Stimulated activated CD4-positive, alpha-beta T cell treated with anti-CD3 and anti-CD28 coated beads, TNF-alpha, amount 100 ng/mL, for 24 hours (primary cell): ENCODE results near the gene HIVEP3.

Source experiments
- DNase-seq, 3 experiments: peaks; one replicate each; pipeline ENCODE4 v3.0.0-alpha.2; 2020; ENCODE audit warnings: low read depth in 3 of 3

Gene HIVEP3

GRCh38 chr1:41813226-41813625 lies 105.5 kb downstream of the HIVEP3 start:
- DNase-seq = no peak

- DNase-seq = no peak
These were observed 106.3 kb downstream of the HIVEP3 start for GRCh38 chr1:41812453-41812852.

DNA sequence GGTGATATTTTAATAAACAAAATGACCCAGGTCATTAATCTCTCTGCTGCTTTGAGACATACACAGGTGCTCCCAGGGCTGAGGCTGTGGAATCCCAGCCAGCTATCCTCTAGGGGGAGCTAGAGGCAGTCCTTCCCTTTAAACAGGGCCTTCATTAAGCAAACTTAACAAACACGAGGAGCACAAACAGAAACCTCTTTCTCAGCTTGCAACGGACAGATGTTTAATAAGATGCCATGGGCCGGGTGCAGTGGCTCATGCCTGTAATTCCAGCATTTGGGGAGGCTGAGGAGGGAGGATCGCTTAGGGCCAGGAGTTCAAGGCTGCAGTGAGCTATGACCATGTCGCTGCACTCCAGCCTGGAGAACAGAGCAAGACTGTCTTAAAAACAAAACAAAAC lies 106.7 kb downstream of the HIVEP3 start:
- peak in 1 of 3 experiments; percentile 60 for DNase-seq

GRCh38 chr1:41811051-41811795 lies 107.5 kb downstream of the HIVEP3 start:
- peak in 1 of 3 experiments; percentile 66 for DNase-seq

GRCh38 chr1:41810446-41810845 lies 108.3 kb downstream of the HIVEP3 start:
- peak in 1 of 3 experiments; percentile 40 for DNase-seq

DNA sequence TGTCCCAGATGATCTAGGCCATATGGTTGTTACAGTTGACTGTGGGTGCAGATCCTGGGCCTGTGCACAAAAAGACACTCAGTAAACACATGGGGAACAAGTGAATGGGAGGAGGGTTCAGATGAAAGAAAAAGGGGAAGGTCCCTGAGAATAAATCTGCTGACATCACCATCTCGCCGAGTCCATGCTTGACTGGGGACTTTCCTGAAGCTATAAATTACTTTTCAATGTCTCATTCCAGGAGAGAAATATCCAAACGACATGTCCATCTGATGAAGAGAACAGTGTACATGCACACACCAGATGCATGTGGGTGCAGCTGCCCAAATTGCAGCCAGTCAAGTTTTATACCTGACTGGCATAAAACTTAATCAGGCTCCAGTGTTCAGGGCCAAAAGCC lies 109.0 kb downstream of the HIVEP3 start:
- no peak for DNase-seq

DNA sequence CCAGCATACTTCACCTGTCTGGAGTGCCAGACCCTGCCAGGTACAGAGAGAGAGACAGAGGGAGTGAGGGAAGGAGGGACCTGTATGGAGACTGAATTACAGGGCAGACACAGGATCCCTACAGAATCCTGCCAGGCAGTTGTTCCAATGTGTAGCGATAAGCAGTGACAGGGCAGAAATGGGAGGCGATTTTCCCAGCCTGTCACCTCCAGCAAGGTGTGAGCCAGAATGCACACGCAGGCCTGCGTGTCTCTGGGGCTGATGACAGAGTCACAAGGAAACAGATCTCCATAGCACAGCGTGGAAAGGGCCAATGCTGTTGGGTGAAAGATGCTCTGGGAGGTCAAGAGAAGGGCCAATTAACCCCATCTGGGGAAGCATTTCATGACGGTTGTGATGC lies 111.3 kb downstream of the HIVEP3 start:
- no peak for DNase-seq

DNA sequence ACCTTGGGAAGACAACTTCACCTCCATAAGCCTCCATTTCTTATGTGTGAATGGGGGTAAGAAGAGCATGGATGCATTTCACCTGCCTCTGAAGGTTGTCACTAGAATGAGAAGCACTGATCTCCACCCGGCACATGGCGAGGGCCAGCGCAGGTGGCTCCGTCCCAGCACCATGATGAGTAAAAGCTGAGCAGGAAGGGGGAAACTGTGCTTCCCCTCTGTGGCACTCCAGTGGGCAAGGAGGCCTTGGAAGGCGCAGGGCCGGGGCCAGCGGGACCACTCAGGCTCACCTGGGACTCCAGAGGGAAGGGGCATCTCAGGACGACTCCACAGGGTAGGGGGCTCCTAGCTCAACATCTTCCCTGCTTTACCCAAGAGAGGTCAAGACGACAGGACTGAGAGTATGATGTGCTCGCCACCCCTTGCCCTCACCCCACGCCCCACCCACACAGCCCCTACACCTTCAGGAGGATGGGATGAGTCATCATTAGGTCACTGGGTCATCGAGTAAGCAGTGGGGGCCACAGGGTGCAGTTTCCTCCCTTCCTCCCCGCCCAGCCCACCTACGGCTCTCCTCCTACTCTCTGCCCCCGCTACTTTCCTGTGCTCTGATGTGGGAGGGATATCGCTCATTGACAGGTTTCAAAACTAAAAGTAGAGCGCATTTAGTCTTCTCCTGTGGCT lies 112.1 kb downstream of the HIVEP3 start:
- peak in 2 of 3 experiments; percentile 52 to 70 for DNase-seq

- peak in 1 of 3 experiments; percentile 49 for DNase-seq
These were observed 112.8 kb downstream of the HIVEP3 start for GRCh38 chr1:41805771-41806471.

DNA sequence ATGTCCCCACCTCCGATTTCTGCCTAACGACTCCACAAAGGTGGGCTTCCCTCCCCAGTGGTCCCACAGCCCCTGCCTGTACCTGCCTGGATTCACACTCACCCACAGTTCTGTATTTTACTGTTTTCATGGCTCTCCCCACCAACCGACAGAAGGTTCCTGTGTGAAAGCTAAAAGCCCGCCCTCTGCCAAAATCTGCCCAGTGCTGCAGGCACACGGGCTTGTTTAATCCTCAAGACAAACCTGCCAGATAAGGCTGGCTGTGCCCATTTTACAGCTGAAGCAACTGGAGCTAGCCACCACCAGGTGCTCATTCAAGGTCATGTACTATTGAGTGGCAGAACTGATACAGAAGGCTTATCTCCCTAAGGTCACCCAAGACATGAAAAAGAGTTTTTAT lies 114.5 kb downstream of the HIVEP3 start:
- DNase-seq = no peak

- no peak for DNase-seq
These were observed 115.1 kb downstream of the HIVEP3 start for GRCh38 chr1:41803656-41804055.

DNA sequence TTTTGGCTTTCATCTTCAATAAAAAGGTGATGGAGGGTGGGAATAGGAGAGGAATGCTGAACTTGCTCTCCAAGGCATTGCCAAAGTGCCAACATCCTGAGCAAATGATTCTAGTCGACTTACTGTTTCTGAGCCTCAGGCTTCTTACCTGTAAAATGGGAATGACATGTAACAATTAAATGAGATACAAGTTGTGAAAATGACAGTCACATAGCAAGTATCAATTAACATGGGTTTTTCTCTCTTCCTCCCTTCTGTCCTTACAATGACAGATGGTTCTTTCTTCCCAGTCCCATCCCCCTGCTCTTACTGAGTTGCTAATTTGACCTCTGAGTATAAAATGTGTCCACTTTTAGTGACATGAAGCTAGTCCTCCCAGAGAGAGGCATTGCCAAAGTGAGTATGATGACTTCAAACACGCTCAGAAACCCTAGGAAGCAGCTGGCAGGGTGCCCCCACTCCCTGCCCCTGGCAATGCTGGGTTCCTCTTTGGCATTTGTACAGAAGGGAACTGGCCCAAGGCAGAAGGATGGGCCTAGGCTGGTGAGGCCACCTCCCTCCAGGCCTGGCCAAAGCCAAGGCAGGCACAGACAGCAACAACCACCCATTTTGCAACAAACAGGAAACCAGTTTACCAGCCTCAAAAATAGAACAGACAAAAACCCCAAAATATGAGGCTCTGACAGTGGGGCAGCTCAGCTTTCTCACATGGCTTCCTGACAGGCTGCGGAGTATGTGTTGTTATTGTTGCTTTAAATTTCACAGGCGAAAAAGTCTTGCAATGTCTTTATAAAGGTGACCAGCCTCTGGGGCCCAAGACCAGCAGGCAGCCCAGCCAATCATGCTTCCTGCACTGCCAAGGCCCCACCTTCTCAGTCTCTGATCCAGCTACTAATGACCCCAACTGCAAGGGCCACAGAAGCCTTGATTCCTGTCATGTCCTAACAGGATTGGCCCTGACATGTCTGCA lies 115.9 kb downstream of the HIVEP3 start:
- no peak for DNase-seq

DNA sequence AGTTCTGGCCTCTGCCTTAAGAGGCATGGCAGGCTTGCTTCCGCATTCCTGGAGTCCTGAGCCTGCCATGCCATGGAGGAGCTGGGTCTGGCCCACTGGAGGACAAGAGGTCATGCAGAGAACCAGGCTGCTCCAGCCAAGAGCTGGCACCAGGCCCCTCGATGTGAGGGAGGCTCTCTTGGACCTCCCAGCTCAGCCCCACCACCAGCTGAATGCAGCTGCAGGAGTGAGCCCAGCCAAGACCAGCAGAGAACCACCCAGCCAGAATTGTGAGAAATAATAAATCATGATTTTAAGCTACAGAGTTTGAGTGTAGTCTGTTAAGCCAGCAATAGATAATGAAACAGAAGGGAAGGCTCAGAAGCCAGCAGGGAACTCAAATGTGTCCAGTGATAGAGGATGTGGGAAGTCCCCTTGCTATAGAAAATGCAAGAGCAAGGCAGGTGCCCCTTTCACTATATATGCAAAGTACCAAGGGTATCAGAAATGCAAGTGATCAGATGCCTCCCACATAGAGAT lies 118.4 kb downstream of the HIVEP3 start:
- no peak for DNase-seq

GRCh38 chr1:41799723-41800122 lies 119.0 kb downstream of the HIVEP3 start:
- DNase-seq = no peak

DNA sequence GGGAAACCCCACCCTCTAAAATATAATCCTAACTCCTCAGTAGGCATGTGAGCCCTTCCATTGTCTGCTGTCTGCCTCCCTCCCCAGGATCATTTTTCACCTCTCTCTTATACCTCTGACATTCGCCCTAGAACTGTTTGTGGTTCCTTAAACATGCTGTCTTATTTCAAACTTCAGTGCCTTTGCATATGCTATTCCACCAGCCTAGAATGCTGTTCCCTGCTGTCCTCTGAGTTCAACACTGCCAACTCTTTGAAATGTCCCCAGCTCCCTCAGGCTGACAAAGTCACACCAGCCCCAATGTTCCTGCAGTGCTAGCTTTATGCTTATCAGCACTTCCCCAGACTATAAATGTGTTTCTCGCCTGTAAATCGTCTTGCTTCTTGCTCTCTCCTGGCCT lies 119.5 kb downstream of the HIVEP3 start:
- no peak for DNase-seq

DNA sequence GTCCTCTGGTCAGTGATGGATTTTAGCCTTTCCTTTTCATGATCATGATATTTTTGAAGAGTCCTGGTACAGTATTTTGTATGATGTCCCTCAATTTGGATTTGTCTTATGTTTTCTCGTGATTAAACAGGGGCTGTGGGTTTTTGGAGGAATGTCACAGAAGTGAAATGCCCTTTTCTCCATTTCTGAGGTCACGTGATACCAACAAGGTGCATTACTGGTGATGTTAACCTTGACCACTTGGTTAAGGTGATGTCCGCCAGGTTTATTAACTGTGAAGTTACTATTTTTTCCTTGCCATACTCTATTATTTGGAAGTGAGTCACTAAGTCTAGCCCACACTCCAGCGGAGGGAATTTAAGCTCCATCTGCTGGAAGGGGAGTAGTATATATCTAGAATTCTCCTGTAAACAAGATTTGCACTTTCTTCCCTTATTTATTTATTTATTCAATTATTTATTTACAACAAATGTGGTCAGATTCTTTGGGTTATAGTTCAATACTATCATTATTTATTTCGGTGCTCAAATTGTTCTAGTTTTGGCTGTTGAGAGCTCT lies 123.4 kb downstream of the HIVEP3 start:
- DNase-seq = no peak

DNA sequence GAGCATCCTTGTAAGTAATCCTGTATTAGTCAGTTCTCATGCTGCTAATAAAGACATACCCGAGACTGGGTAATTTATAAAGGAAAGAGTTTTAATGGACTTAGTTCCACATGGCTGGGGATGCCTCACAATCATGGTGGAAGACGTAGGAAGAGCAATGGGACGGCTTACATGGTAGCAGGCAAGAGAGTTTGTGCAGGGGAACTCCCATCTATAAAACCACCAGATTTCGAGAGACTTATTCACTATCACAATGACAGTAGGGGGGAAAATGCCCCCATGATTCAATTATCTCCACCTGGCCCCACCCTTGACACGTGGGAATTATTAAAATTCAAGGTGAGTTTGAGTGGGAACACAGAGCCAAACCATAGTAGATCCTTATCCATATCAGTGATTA lies 124.7 kb downstream of the HIVEP3 start:
- no peak for DNase-seq

DNA sequence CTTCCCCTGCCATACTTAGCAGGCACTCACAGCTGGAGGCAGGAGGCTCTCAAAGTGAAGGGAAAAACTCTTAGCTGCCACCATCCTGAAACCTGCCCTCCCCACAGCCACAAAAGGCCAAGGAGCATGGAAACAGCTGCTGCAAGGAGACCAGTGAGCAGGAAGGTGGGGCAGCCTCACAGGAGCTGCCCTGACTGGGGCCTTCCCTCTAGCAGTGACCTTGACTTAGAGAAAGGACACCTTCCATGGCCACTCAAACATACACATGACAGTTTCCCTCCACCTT lies 126.3 kb downstream of the HIVEP3 start:
- DNase-seq = no peak

DNA sequence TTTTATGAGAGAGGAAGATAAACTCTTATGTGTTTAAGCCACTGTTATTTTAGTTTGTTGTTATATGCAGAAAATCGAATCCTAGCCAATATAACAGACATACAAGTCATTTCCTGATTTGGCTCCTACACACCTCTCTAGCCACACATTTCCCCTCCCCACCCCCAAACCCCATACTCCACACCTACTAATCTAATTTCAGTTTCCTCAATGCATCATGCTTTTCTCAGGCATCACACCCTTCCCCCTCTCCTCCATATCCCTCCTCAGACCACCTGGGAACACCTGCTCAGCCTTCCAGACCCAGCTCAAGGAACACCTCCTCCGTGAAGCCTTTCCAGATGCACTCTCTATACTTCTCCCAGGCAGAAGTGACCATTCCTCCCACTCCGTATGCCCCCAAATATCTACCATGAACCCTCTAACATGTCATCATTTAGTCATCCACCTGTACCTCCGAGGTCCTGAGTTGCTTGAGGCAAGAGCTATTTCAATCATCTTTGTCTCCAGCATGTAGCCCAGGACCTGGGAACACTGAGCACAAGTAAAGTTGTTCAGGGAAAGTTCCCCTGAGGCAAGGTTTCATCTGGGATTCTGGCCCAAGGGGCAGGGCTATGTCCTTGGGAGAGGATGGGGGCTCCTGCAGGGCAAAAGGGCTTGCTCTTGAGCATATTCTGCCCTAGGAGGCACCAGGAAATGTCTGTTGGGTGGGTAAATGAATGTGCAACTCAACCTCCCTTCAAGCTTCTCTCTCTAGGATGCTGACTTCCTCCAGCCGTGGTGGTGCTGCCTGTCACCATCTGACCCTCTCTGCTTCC lies 126.8 kb downstream of the HIVEP3 start:
- peak in 1 of 3 experiments; percentile 53 for DNase-seq

GRCh38 chr1:41790351-41790750 lies 128.4 kb downstream of the HIVEP3 start:
- no peak for DNase-seq
